NCI-H2171 (cell line): ENCODE data around the gene CELA2A.
"Not testable (repeated sequence)": the region's sequence is repeated elsewhere in the genome, so short reads cannot be mapped to it uniquely, and the experiment has no call there.

Experiments
- DNase-seq: peaks from one replicate; lab custom pipeline; 2025; lab: John Stamatoyannopoulos, UW

Gene CELA2A

GRCh38 chr1:15425521-15425920, 31.0 kb upstream of the CELA2A start:
- no peak for DNase-seq

GRCh38 chr1:15425958-15426357, 30.6 kb upstream of the CELA2A start:
- no peak for DNase-seq

- no peak for DNase-seq
Measured at GRCh38 chr1:15426492-15427279, 29.8 kb upstream of the CELA2A start.

GRCh38 chr1:15427280-15427666, 29.3 kb upstream of the CELA2A start:
- DNase-seq, result no peak

- not testable (repeated sequence) for DNase-seq
Measured at GRCh38 chr1:15428252-15428651, 28.3 kb upstream of the CELA2A start.

GRCh38 chr1:15428815-15429435, 27.6 kb upstream of the CELA2A start:
- DNase-seq, result no peak

GRCh38 chr1:15429701-15430149, 26.8 kb upstream of the CELA2A start:
- no peak for DNase-seq

- no peak for DNase-seq
Measured at GRCh38 chr1:15430787-15431570, 25.6 kb upstream of the CELA2A start.

- no peak for DNase-seq
Measured at GRCh38 chr1:15431571-15431948, 25.0 kb upstream of the CELA2A start.

GRCh38 chr1:15432324-15432723, 24.2 kb upstream of the CELA2A start:
- DNase-seq, result no peak

GRCh38 chr1:15433471-15433870, 23.1 kb upstream of the CELA2A start:
- no peak for DNase-seq

- not testable (repeated sequence) for DNase-seq
Measured at GRCh38 chr1:15434739-15435138, 21.8 kb upstream of the CELA2A start.

- no peak for DNase-seq
Measured at GRCh38 chr1:15435239-15436077, 21.1 kb upstream of the CELA2A start.

GRCh38 chr1:15436881-15437442, 19.6 kb upstream of the CELA2A start:
- DNase-seq, result no peak

- DNase-seq, result no peak
Measured at GRCh38 chr1:15439325-15439724, 17.2 kb upstream of the CELA2A start.

GRCh38 chr1:15440357-15440756, 16.2 kb upstream of the CELA2A start:
- no peak for DNase-seq

GRCh38 chr1:15441247-15441646, 15.3 kb upstream of the CELA2A start:
- no peak for DNase-seq

GRCh38 chr1:15442119-15442518, 14.4 kb upstream of the CELA2A start:
- DNase-seq, result no peak

- no peak for DNase-seq
Measured at GRCh38 chr1:15442759-15443158, 13.8 kb upstream of the CELA2A start.

GRCh38 chr1:15443281-15443680, 13.3 kb upstream of the CELA2A start:
- DNase-seq, result no peak
